Tibial artery (tissue), 4 donors: Measurements from ENCODE around the gene NDOR1.

Experiments used
- DNase-seq, 2 donors: peaks; one replicate each; pipeline ENCODE4 v3.0.0-alpha.2; 2019
- H3K27ac ChIP-seq, 2 donors: fragments of 200-600 bp; sonication (generic) in 1 of 2; 1 replicate in 1 of 2; 2 replicates in 1 of 2; pipeline ENCODE4 v1.5.1; 2018 to 2019; ENCODE audit warnings: mild to moderate bottlenecking in 1 of 2
- H3K27me3 ChIP-seq, 2 donors: fragments of 200-600 bp; sonication (generic) in 1 of 2; one replicate each; pipeline versions ENCODE4 v1.5.1 to v1.6.0; 2016 to 2019
- H3K36me3 ChIP-seq, 3 donors: fragments of 200-600 bp; sonication (generic) in 2 of 3; one replicate each; pipeline ENCODE4 v1.5.1; 2016 to 2019; ENCODE audit warnings: mild to moderate bottlenecking in 2 of 3
- H3K4me1 ChIP-seq, 4 donors: fragments of 200-600 bp; sonication (generic) in 2 of 4; 1 replicate in 3 of 4; 2 replicates in 1 of 4; pipeline ENCODE4 v1.5.1; 2016 to 2019
- H3K4me3 ChIP-seq, 2 donors: fragments of 200-600 bp; sonication (generic) in 1 of 2; 1 replicate in 1 of 2; 2 replicates in 1 of 2; pipeline ENCODE4 v1.5.1; 2018 to 2019; ENCODE audit warnings: mild to moderate bottlenecking in 2 of 2
- H3K9me3 ChIP-seq, 3 donors: fragments of 200-600 bp; sonication (generic) in 1 of 3; one replicate each; pipeline ENCODE4 v1.5.1; 2016 to 2019
- intact Hi-C: fragments of 100-400 bp; cut with DNase I; formaldehyde crosslinking; loops from one replicate; pipeline ENCODE4 v1.15.0; 2023; ENCODE audit warnings: low total_unique reads
- TF ChIP-seq, protein P1 (sequence below), 2 experiments: fragments of 200-600 bp in 1 of 2; fragments of 450-650 bp in 1 of 2; IDR thresholded peaks; one replicate each; pipeline ENCODE4 v1.5.1; 2017 to 2019; ENCODE audit warnings: antibody characterized with exemption in 2 of 2, mild to moderate bottlenecking in 1 of 2, moderate library complexity in 1 of 2

NDOR1 gene

DNA sequence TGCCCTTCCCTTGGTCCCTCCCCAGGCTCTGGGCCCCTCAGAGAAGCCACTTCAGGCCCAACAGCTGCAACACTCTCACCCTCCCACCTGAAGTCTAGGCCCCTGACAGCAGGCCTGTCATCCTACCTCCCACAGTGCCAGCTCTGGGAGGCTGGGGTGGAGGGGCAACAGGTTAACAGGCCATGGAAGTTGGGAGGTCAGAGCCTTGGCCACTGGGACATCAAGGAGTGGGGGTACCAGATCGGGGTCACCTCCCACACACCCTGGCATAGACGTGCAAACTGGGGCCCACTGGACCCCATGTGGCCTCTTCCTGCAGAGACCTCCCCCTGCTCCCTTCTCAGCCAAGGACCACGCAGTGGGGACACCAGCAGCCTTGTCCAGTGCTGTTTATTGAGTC is 14.3 kb upstream of the NDOR1 start:
- intact Hi-C loops: no loop called here
- Histone ChIP-seq H3K4me1 (peaks cover 16 to 63% (median 34%) of the 10 kb centered on the region in 4 donors), H3K27me3 (no peaks in the 10 kb centered on the region), H3K36me3 (peaks cover 6 to 36% (median 23%) of the 10 kb centered on the region in 3 donors), H3K27ac (no peak overlapping the region), H3K9me3 (no peaks in the 10 kb centered on the region), H3K4me3 (no peak overlapping the region)
- no peak for DNase-seq
- TF ChIP-seq, protein P1, sequence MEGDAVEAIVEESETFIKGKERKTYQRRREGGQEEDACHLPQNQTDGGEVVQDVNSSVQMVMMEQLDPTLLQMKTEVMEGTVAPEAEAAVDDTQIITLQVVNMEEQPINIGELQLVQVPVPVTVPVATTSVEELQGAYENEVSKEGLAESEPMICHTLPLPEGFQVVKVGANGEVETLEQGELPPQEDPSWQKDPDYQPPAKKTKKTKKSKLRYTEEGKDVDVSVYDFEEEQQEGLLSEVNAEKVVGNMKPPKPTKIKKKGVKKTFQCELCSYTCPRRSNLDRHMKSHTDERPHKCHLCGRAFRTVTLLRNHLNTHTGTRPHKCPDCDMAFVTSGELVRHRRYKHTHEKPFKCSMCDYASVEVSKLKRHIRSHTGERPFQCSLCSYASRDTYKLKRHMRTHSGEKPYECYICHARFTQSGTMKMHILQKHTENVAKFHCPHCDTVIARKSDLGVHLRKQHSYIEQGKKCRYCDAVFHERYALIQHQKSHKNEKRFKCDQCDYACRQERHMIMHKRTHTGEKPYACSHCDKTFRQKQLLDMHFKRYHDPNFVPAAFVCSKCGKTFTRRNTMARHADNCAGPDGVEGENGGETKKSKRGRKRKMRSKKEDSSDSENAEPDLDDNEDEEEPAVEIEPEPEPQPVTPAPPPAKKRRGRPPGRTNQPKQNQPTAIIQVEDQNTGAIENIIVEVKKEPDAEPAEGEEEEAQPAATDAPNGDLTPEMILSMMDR (IDR thresholded peaks at IDR 0.05): no peak

DNA sequence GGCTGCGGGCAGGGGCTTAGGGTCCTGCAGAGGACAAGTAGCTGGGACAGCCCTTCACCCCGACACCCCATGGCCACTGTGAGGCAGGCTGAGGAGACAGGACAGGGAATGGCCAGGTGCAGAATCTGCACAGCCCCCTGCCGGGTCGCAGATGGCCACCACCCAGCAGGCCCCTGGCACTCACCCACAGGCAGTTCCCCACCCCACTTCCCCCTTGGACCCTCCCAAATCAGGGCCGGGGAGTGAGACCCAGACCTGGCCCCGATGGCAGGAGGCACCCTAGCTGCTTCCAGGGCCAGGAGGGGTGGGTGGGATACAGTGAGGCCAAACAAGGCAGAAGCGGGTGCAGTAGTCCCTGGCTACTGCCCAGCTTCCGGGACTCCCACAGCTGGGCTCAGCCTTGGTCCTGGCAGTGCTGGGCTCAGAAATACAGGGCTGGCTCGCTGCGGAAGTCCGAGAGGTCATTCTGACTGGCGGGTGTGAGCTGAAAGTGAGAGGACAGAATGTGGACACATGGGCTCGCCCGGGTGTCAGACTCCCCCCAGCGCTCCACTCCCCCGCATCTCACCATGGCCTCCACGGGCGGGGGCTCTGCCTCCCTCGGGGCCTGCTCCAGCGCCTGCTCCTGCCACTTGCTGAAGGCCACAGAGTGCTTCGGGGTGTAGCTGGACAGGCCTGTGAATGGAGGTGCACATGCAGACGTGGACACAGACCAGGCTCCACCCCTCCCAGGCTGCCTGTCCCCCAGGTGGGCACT is 13.6 kb upstream of the NDOR1 start:
- peaks cover 16 to 57% (median 28%) of the 10 kb centered on the region in 4 donors for H3K4me1 ChIP-seq
- no peaks in the 10 kb centered on the region for H3K27me3 ChIP-seq
- no peaks in the 10 kb centered on the region for H3K9me3 ChIP-seq
- peaks cover 6 to 29% (median 21%) of the 10 kb centered on the region in 3 donors for H3K36me3 ChIP-seq
- intact Hi-C loops: no loop called here
- H3K27ac ChIP-seq: no peak overlapping the region
- H3K4me3 ChIP-seq: no peak overlapping the region
- no peak for DNase-seq
- TF ChIP-seq, protein P1 (IDR thresholded peaks at IDR 0.05): no peak

DNA sequence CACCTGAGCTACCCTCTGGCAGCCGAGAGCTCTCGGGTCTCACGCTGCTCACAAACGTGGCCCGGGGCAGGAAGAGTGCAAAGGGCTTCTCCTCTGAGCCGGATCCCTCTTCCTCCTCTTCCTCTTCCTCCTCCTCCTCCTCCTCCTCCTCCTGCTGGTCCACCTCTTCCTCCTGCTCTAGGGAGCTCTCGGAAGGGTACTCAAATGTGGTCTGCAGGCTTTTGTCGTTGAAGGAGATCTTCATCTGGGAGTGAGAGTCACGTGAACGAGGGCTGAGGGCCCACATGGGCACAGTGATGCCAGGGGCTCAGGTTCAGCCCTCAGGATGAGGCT is 13.1 kb upstream of the NDOR1 start:
- H3K27me3 ChIP-seq: no peaks in the 10 kb centered on the region
- no peaks in the 10 kb centered on the region for H3K9me3 ChIP-seq
- H3K36me3 ChIP-seq: peaks cover 6 to 29% (median 21%) of the 10 kb centered on the region in 3 donors
- TF ChIP-seq, protein P1 (IDR thresholded peaks at IDR 0.05): no peak
- no peak overlapping the region for H3K27ac ChIP-seq
- DNase-seq: no peak
- peaks cover 12 to 56% (median 24%) of the 10 kb centered on the region in 4 donors for H3K4me1 ChIP-seq
- intact Hi-C loops: no loop called here
- H3K4me3 ChIP-seq: no peak overlapping the region

DNA sequence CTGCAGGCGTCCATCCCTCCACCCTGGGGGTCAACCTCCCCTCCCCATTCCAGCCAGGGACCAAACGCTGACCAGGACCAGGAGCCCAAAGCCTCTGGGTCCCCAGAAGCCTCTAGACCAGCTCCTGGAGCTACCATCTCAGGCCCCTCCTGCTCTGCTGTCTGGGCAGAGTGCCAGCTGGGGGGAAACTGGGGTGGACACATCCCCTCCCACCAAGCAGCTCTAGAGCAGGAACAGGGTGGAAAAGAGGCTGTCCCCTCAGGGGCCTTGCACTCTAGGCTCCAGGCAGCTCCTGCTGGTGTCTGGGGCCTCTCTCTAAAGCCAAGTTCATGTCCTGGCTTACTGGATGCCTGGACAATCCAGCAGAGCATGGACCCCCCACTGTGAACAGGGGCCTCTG is 12.6 kb upstream of the NDOR1 start:
- H3K27ac ChIP-seq: no peak overlapping the region
- no peak for DNase-seq
- peaks cover 6 to 29% (median 21%) of the 10 kb centered on the region in 3 donors for H3K36me3 ChIP-seq

DNA sequence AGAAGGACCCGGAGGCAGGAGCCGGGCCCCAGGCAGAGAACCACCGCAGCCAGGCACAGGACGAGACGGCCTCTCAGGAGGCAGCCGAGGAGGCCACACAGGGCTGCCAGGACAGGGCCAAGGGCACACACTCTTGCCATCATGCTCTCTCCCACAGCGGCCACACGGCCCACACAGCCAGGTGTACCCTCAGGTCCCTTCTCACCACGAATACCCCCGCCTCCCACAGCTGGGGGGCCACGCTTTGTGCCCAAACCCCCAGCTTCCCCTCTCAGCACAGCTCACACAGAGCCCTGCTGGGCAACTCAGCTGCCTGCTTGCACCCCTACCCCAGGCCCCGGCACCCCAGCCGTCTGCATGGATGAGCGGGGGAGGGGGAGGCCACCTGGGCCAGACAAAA is 11.7 kb upstream of the NDOR1 start:
- TF ChIP-seq, protein P1 (IDR thresholded peaks at IDR 0.05): no peak
- H3K27me3 ChIP-seq: no peaks in the 10 kb centered on the region

More for the DNA sequence above, 12.6 kb upstream of the NDOR1 start:
- Histone ChIP-seq H3K9me3 (no peaks in the 10 kb centered on the region), H3K27me3 (no peaks in the 10 kb centered on the region), H3K4me3 (no peak overlapping the region), H3K4me1 (peaks cover 8 to 56% (median 22%) of the 10 kb centered on the region in 4 donors)
- intact Hi-C loops: no loop called here
- TF ChIP-seq, protein P1 (IDR thresholded peaks at IDR 0.05): no peak

More for the DNA sequence above, 11.7 kb upstream of the NDOR1 start:
- Histone ChIP-seq H3K4me3 (no peak overlapping the region), H3K36me3 (peaks cover 6 to 29% (median 21%) of the 10 kb centered on the region in 3 donors), H3K9me3 (no peaks in the 10 kb centered on the region), H3K27ac (no peak overlapping the region), H3K4me1 (peaks cover 8 to 63% (median 29%) of the 10 kb centered on the region in 4 donors)
- no peak for DNase-seq
- intact Hi-C loops: no loop called here
